SIG-M5 treated with dmso at 0.1 percent for 504 hours (cell line): ENCODE data around the gene ENO4.

Experiments used
- DNase-seq: peaks from one replicate; lab custom pipeline; 2025; ENCODE audit not compliant: unreplicated experiment; lab: John Stamatoyannopoulos, UW

ENO4 gene

DNA sequence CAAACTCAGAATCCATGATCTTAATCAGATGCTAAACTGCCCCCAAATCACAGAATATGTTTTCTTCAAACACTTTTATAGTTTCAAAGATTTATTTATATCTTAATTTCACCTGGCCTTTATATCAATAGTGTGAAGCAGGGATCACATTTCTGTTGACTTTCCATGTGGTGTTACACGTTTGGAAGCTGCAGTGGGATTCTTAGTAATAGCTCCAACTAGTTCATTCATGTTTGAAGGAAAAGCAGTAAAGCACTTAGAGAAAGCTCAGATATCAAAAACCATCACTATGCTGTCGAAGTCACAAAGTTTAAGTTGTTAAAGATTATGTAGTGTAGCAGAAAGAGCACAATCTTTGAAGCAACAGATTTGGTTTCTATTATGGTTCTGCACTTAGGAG, 16.8 kb downstream of the ENO4 start:
- DNase-seq = no peak

- no peak for DNase-seq
Observed at GRCh38 chr10:116866987-116867595, 17.8 kb downstream of the ENO4 start.

GRCh38 chr10:116868198-116868676, 18.9 kb downstream of the ENO4 start:
- no peak for DNase-seq

DNA sequence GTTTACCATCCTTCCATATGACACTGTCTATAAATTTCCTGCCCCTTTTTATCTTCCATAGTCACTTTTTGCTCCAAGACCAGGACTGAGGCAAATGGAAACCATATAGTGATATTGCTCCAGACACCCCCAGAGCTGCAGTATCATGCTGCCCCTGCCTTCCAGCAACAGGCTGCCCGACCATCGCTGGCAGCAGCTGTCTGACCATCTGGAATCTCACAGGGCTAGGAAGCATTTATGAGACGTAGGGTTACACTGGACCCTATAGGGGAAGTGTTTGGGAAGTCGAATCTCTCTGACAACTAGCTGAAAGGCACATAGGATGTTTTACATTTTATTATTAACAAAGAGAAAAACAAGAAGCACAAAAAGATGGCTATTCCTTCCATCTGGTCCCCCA, 19.4 kb downstream of the ENO4 start:
- DNase-seq = no peak

- DNase-seq = no peak
Observed at GRCh38 chr10:116870949-116871348, 21.6 kb downstream of the ENO4 start.

DNA sequence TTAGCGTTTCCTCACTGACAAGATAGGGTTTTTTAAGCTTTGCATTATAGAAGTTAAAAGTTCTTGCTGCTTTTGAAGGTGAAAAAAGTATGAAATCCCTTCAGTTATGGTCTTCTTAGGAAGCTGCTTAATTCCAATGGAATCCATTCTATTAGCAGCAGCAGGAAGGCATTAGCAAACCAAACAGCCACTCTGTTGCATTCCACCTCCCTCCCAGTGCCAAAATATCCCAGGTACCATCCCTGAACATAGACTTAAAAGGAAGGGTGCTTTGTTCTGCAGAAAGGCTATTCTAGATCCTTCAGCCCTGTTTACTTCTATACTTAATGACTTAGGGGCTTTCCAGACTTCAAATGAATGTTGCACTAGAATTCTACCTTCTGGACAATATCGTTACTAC, 23.8 kb downstream of the ENO4 start:
- no peak for DNase-seq

DNA sequence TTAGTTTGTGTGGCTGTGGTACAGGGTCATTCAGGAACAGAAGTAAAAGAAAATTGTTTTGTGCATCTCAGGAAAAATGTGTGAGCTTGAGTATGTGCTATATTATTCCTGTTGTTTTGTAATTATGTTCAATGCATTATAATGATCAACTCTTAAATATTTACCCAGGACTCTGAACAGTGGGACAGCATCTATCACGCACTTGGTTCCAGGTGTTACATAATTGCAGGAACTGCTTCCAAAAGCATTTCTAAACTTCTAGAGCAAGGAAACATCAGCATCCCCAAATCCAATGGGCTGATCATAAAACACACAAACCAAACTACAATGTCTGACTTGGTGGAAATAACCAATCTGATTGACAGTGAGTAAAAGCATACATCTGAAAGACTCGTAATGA, 26.6 kb downstream of the ENO4 start:
- no peak for DNase-seq

DNA sequence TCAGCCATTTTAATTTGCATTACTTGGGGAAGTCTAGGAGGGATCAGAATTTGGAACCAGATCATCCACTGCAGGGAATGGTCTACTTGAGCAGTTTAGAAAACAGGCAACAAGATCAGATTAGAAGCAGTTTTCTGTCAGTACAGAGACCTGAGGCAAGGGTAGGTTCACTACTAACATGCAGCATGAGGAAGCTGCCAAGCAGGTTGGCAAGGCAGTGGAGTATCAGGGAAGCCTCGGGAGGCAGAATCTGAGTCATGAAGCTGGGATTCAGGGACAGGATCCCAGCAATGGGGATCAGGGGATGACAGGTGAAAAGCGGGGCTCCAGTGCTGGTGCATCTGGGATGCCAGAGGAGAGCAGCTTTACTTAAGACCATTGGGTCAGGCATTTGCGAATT, 28.1 kb downstream of the ENO4 start:
- DNase-seq = no peak

DNA sequence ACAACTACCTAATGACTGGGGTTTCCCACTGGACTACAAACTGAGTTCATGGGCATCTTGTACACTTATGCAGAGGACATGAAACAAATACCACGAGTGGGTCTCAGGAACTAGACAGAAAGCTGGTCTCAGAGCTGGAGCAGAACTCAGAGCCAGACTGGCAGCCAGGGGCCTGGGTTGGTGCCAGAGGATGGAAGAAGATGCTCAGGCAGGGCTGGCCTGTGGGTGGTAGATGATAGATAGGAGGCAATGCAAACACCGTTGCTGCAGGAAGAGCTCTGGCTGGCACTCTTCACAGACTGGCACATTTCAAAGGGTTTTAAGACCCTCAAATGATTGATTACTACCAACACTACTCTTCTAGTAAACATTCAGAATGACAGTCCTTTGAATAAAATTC, 28.8 kb downstream of the ENO4 start:
- no peak for DNase-seq

GRCh38 chr10:116879817-116880216, 30.5 kb downstream of the ENO4 start:
- DNase-seq = no peak

DNA sequence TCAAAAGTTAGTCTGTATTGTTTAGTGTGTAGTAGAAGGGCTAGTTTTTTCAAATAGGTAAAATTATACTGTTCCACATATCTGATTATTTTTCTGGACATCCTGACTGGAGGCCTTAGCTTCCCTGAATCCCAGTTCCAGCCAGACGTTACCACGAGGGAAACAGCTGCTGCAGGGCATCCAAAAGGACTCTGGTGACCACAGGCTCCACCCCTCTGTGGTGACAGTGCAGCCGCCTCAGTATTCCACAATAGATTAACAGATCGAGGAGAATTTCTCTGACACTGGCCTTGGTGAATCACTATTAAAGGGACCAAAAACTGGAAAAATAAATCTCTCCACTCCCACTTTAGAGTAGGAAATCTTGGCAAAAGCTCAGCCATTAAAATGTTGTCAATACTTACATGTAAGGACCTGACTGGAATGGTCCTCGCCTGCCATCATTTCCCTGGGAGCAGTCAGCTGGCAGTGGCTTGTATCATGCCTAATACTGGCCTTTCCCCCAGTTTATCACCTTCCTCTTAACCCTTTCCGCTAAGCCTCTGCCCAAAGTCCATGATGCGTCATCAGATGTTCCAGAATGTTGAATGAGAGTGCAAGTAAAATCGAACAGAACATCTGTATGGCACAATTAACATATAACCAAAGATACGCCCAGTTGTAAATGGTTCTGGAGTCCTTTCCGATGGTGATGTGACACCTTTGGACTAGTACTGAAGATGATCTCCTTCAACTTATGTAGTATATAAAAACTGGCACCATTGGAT, 31.6 kb downstream of the ENO4 start:
- no peak for DNase-seq

DNA sequence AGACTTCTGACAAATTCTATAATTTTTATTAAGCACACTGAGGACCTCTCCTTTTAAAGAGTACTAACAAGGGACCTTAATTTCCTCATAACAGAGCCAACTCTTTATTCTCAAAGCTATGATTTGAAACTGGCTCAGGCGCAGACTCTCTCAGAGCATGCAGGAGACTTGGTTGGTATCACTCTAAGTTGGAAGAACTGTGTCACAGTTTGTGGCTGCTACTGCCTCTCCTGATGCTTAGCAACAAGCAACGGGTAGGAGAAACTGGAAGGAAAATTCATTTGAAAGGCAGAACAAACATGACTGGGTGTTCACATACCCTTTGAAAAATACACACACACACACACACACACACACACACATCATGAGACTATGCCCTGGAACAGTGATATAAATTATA, 33.3 kb downstream of the ENO4 start:
- DNase-seq = no peak

DNA sequence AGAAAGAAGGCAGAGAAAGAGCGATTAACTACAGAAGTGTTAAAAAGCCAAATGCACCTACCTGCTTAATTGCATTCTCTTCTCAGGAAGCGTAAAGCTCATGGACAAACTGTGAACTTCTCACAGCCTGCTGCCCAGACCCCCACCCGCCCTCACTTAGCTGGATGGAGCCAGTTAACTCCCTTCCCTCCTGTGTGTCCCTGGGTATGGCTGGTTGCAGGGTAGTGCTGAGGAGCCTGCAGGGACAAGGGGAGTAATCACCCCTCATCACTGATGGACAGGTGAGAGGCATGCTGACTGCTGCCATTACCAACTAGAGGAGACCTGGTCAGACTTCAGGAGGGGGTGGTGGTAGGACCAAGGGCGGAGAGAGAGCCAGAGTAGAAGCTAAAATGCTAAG, 37.5 kb downstream of the ENO4 start:
- DNase-seq = no peak

GRCh38 chr10:116888380-116889055, 39.2 kb downstream of the ENO4 start:
- peak; percentile 5 for DNase-seq

GRCh38 chr10:116889066-116889465, 39.8 kb downstream of the ENO4 start:
- no peak for DNase-seq

GRCh38 chr10:116891208-116891607, 41.9 kb downstream of the ENO4 start:
- DNase-seq = no peak

- no peak for DNase-seq
Observed at GRCh38 chr10:116892907-116893685, 43.8 kb downstream of the ENO4 start.

DNA sequence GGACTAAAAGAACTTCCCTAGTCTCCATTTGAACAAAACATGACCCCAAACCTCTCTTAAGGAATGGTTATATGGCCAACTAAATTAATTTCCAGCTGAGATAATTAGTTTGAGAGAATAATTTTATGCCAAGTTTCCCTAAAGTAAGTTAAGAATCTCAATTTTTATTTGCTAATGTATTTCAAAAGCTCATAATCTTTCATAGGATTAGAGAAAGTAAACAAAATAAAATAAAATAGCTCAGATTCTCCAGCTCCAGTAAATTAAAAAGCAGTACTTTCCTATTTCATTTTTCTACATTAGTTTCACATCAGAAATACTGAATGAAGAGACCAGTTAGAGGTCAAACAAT, 44.4 kb downstream of the ENO4 start:
- DNase-seq = no peak

- no peak for DNase-seq
Observed at GRCh38 chr10:116899626-116900025, 50.3 kb downstream of the ENO4 start.

DNA sequence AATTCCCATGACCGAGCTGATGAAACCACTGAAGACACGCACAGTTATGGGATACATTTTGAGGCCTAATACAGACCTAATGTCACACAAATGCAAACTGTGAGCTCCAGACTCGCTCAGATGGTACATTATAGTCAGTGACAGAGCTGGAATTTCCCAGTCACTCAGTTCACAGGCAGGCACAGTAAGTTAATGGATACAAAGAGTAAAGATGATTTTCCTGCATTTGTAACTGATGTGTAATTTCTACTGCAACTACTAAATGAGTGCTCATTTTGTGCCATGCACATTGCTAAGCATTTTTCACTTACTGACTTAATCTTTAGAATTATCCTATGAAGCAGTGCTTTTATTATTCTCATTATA, 56.5 kb downstream of the ENO4 start:
- no peak for DNase-seq

GRCh38 chr10:116907245-116907987, 58.1 kb downstream of the ENO4 start:
- peak; percentile 10 for DNase-seq
